Activated naive CD8-positive, alpha-beta T cell treated with anti-CD3 and anti-CD28 coated beads, Interleukin-2, amount 50 U/mL, for 24 hours (primary cell): ENCODE measurements around the gene ATP4A.

Experiments used
- ATAC-seq: fragments of 150-1000 bp; cut with Tn5 transposase; one replicate; pipeline ENCODE4 v1.10.0; 2021
- DNase-seq: peaks from one replicate; pipeline ENCODE4 v3.0.0; 2021
- H3K27ac Mint-ChIP-seq: one replicate; pipeline ENCODE4 v1.8.0; 2021; ENCODE audit warnings: mild to moderate bottlenecking, mixed read lengths
- H3K27me3 Mint-ChIP-seq: one replicate; pipeline ENCODE4 v1.8.0; 2021; ENCODE audit warnings: mixed read lengths
- H3K36me3 Mint-ChIP-seq: one replicate; pipeline ENCODE4 v1.8.0; 2021; ENCODE audit warnings: low read depth, mixed read lengths
- H3K4me1 Mint-ChIP-seq: one replicate; pipeline ENCODE4 v1.8.0; 2021; ENCODE audit warnings: mixed read lengths
- H3K4me3 Mint-ChIP-seq: one replicate; pipeline ENCODE4 v1.8.0; 2021; ENCODE audit warnings: mild to moderate bottlenecking, moderate library complexity, mixed read lengths
- H3K9me3 Mint-ChIP-seq: one replicate; pipeline ENCODE4 v1.8.0; 2021; ENCODE audit warnings: mixed read lengths

The ATP4A gene

GRCh38 chr19:35512831-35513627, 50.4 kb downstream of the ATP4A start:
- no peaks in the 10 kb centered on the region for H3K9me3 Mint-ChIP-seq
- no peak for DNase-seq

GRCh38 chr19:35511337-35511736, 52.1 kb downstream of the ATP4A start:
- Mint-ChIP-seq H3K27ac (no peak overlapping the region), H3K9me3 (no peaks in the 10 kb centered on the region), H3K4me3 (no peak overlapping the region), H3K27me3 (peaks cover 54% of the 10 kb centered on the region), H3K36me3 (no peaks in the 10 kb centered on the region), H3K4me1 (peaks cover 15% of the 10 kb centered on the region)
- DNase-seq (no peak), ATAC-seq (no peak)

More at GRCh38 chr19:35512831-35513627, 50.4 kb downstream of the ATP4A start:
- Mint-ChIP-seq H3K4me1 (peaks cover 15% of the 10 kb centered on the region), H3K27me3 (peaks cover 49% of the 10 kb centered on the region), H3K27ac (no peak overlapping the region), H3K4me3 (no peak overlapping the region), H3K36me3 (no peaks in the 10 kb centered on the region)
- no peak for ATAC-seq

DNA sequence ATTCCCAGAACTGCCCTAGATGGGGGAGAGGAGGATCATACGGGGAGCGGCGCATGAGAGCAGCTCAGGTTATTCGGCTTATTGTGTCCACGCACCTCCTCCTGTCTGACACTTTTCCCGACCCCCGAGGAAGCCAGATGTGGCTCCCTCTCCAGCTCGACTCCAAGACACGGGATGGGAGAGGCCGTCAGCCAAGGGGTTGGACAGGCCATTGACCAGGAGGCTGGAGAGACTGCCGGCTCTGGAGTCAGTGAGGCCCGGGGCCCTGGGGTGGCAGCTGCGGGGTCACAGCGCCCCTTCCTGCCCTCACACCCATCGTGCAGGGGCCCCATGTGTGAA, 52.9 kb downstream of the ATP4A start:
- no peak for ATAC-seq
- H3K4me3 Mint-ChIP-seq = no peak overlapping the region
- peaks cover 56% of the 10 kb centered on the region for H3K27me3 Mint-ChIP-seq

DNA sequence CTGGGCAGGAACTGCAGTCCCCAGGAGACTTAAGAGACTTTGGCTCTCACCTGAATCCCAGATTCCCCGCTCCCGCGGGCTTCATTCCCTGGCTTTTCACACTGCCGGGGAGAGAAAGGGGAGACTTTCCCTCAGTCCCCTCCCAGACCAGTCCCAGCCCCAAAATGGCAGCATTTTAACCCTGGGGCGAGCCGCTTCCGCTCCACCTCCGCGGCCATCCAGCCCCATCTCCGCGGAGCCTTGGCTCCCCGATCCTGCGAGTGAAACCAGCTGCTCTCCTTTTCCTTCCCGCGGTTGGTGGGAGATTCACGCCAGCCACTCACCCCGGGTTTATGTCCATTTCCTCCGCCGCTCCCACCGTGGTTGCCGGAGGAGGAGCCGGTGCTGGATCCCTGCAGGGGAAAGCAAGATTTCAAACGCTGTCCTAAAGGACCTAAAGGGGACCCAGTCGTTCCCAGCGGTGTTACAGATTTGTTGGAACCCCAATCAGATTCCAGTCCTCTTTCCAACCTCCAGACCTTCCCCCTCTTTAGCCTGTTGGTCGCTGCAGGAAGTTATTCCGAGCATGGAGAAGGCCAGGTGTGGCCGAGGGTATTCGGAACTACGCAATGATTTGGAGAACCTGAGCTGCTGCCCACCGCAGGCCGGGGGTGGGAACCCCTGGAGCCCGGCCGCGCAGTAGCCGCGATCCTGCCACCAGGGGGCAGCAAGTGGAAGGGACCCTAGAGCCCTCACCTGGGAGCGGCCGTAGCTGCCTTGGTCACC, 53.4 kb downstream of the ATP4A start:
- H3K36me3 Mint-ChIP-seq = no peaks in the 10 kb centered on the region
- H3K27me3 Mint-ChIP-seq = peaks cover 62% of the 10 kb centered on the region
- H3K4me3 Mint-ChIP-seq = peak overlapping the region; percentile 57
- DNase-seq (peak; percentile 88), ATAC-seq (peak; percentile 67)
- H3K9me3 Mint-ChIP-seq = no peaks in the 10 kb centered on the region
- peaks cover 15% of the 10 kb centered on the region for H3K4me1 Mint-ChIP-seq
- no peak overlapping the region for H3K27ac Mint-ChIP-seq

More for the DNA sequence above, 52.9 kb downstream of the ATP4A start:
- H3K4me1 Mint-ChIP-seq = peaks cover 15% of the 10 kb centered on the region
- no peak overlapping the region for H3K27ac Mint-ChIP-seq
- H3K36me3 Mint-ChIP-seq = no peaks in the 10 kb centered on the region
- H3K9me3 Mint-ChIP-seq = no peaks in the 10 kb centered on the region
- DNase-seq = no peak

GRCh38 chr19:35509018-35509652, 54.3 kb downstream of the ATP4A start:
- ATAC-seq (no peak), DNase-seq (peak; percentile 25)
- H3K36me3 Mint-ChIP-seq = no peaks in the 10 kb centered on the region
- peaks cover 15% of the 10 kb centered on the region for H3K4me1 Mint-ChIP-seq
- peaks cover 60% of the 10 kb centered on the region for H3K27me3 Mint-ChIP-seq
- H3K9me3 Mint-ChIP-seq = no peaks in the 10 kb centered on the region
- no peak overlapping the region for H3K27ac Mint-ChIP-seq
- peak overlapping the region; percentile 57 for H3K4me3 Mint-ChIP-seq

DNA sequence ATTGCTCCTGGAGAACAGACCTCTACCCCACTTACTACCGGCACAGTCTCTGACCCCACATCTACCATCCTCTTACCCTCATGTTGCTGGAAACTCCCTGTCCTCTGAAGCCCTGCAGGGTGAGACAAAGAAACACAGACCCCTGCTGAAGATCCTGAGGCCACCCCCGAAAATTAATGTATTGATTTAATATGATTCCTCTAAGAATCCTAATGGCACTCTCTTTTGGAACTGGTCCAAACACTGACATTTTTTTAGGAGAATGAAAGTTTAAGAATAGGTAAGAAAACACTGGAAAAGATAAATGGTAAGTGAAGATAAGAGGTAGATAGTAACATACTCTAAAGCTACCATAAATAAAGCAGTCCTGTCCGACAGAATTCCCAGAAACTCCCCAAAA, 55.3 kb downstream of the ATP4A start:
- Mint-ChIP-seq H3K27me3 (peaks cover 57% of the 10 kb centered on the region), H3K27ac (no peak overlapping the region), H3K9me3 (no peaks in the 10 kb centered on the region), H3K36me3 (no peaks in the 10 kb centered on the region), H3K4me3 (no peak overlapping the region), H3K4me1 (peaks cover 15% of the 10 kb centered on the region)
- no peak for ATAC-seq
- DNase-seq = no peak

DNA sequence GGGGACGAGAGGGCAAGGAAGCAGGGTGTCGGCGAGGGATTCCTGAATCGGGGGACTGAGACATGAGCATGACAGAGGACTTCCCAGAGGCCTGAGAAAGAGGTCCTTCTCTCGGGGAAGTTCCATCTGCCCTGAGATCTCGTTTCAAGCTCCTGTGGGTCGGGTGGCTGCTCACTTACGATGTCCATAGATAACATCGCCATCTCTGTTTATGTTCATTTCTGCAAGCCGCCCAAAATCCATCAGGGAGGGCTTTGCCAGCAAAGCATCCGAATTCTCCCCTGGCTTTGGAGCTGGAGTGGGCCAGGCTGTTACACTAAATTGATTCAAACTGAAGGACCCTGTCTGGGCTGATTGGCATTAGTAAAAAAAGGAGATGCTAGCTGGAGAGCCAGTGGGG, 55.9 kb downstream of the ATP4A start:
- Mint-ChIP-seq H3K9me3 (no peaks in the 10 kb centered on the region), H3K36me3 (no peaks in the 10 kb centered on the region), H3K27me3 (peaks cover 54% of the 10 kb centered on the region), H3K27ac (no peak overlapping the region), H3K4me3 (no peak overlapping the region), H3K4me1 (peaks cover 15% of the 10 kb centered on the region)
- no peak for ATAC-seq
- DNase-seq = no peak

- no peaks in the 10 kb centered on the region for H3K9me3 Mint-ChIP-seq
- H3K4me3 Mint-ChIP-seq = no peak overlapping the region
- H3K27ac Mint-ChIP-seq = no peak overlapping the region
- H3K27me3 Mint-ChIP-seq = peaks cover 47% of the 10 kb centered on the region
- peaks cover 15% of the 10 kb centered on the region for H3K4me1 Mint-ChIP-seq
- no peak for ATAC-seq
- H3K36me3 Mint-ChIP-seq = no peaks in the 10 kb centered on the region
- DNase-seq = no peak
These were observed 57.4 kb downstream of the ATP4A start for GRCh38 chr19:35506011-35506410.

- H3K27ac Mint-ChIP-seq = no peak overlapping the region
- H3K9me3 Mint-ChIP-seq = no peaks in the 10 kb centered on the region
- H3K36me3 Mint-ChIP-seq = no peaks in the 10 kb centered on the region
- DNase-seq = no peak
- peaks cover 24% of the 10 kb centered on the region for H3K27me3 Mint-ChIP-seq
- ATAC-seq = no peak
- no peaks in the 10 kb centered on the region for H3K4me1 Mint-ChIP-seq
- no peak overlapping the region for H3K4me3 Mint-ChIP-seq
These were observed 60.7 kb downstream of the ATP4A start for GRCh38 chr19:35502751-35503150.

- H3K9me3 Mint-ChIP-seq = no peaks in the 10 kb centered on the region
- ATAC-seq (no peak), DNase-seq (no peak)
- H3K4me3 Mint-ChIP-seq = no peak overlapping the region
- no peak overlapping the region for H3K27ac Mint-ChIP-seq
- peaks cover 20% of the 10 kb centered on the region for H3K27me3 Mint-ChIP-seq
- no peaks in the 10 kb centered on the region for H3K4me1 Mint-ChIP-seq
- H3K36me3 Mint-ChIP-seq = no peaks in the 10 kb centered on the region
These were observed 61.8 kb downstream of the ATP4A start for GRCh38 chr19:35501684-35502083.

DNA sequence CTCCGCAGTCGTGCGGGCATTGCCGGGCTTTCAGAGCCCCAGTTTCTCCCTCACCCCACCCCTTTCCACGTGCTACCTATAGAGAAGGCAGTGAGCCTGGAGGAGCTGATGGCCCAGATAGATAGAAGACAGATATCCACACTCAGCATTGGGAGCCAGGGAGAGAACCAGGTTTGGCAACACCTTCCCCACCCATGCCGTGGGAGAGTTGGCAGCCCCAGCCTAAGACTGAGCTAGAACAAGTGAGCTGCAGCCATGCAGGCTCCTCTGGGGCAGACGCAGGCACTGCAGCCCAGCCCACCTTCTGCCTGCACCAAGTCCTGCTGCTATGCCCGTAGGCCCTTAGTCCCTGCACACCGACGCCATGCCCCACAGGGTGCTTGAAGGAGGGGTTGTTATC, 62.8 kb downstream of the ATP4A start:
- Mint-ChIP-seq H3K27ac (no peak overlapping the region), H3K27me3 (peaks cover 17% of the 10 kb centered on the region), H3K36me3 (no peaks in the 10 kb centered on the region), H3K9me3 (no peaks in the 10 kb centered on the region), H3K4me1 (no peaks in the 10 kb centered on the region), H3K4me3 (no peak overlapping the region)
- no peak for DNase-seq
- no peak for ATAC-seq
